Keratinocyte (primary cell): Measurements from ENCODE around the gene CCM2.

Experiments
- EZH2 ChIP-seq: IDR thresholded peaks from one replicate; pipeline ENCODE4 v1.6.1; 2012; ENCODE audit warnings: inconsistent platforms, mild to moderate bottlenecking, low read length, moderate library complexity
- TF ChIP-seq, protein P1 (sequence below), 3 experiments: IDR thresholded peaks in 1 of 3; conservative IDR thresholded peaks in 1 of 3; optimal IDR thresholded peaks in 1 of 3; 2 replicates in 2 of 3; 3 replicates in 1 of 3; pipeline versions ENCODE3 to v1.5.1; 2011; ENCODE audit warnings: low read length in 3 of 3, mild to moderate bottlenecking in 3 of 3, moderate library complexity in 2 of 3, control low read depth in 1 of 3, inconsistent platforms in 1 of 3; ENCODE audit not compliant: insufficient read depth in 2 of 3; ENCODE audit errors: extremely low read depth in 1 of 3

DNA sequence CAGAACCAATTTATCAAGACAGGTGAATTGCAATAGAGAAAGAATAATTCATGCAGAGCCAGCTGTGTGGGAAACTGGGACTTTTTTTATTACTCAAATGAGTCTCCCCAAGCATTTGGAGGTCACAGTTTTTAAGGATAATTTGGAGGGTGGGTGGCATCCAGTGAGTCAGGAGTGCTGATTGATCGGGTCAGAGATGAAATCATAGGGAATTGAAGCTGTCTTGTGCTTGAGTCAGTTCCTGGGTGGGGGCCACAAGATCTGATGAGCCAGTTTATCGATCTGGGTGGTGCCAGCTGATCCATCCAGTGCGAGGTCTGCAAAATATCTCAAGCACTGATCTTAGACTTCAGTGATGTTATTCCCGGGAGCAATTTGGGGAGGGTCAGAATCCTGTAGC lies 11.3 kb upstream of the CCM2 start:
- TF ChIP-seq, protein P1, sequence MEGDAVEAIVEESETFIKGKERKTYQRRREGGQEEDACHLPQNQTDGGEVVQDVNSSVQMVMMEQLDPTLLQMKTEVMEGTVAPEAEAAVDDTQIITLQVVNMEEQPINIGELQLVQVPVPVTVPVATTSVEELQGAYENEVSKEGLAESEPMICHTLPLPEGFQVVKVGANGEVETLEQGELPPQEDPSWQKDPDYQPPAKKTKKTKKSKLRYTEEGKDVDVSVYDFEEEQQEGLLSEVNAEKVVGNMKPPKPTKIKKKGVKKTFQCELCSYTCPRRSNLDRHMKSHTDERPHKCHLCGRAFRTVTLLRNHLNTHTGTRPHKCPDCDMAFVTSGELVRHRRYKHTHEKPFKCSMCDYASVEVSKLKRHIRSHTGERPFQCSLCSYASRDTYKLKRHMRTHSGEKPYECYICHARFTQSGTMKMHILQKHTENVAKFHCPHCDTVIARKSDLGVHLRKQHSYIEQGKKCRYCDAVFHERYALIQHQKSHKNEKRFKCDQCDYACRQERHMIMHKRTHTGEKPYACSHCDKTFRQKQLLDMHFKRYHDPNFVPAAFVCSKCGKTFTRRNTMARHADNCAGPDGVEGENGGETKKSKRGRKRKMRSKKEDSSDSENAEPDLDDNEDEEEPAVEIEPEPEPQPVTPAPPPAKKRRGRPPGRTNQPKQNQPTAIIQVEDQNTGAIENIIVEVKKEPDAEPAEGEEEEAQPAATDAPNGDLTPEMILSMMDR (optimal IDR thresholded peaks at IDR 0.05 in 1 of 3, IDR thresholded peaks at IDR 0.05 in 1 of 3, conservative IDR thresholded peaks at IDR 0.05 in 1 of 3; ENCODE audit: extremely low read depth in 1 of 3, insufficient read depth in 2 of 3, low read length in 3 of 3), result no peak
- no peak for TF ChIP-seq EZH2
